Measurements from ENCODE around the gene POU3F3.

POU3F3 gene

GRCh38 chr2:104867813-104868504 lies 14.0 kb downstream of the POU3F3 start:
- no peak for DNase-seq (ENCODE audit: low read depth)
- H3K4me3 ChIP-seq (ENCODE audit: low read length): no peak overlapping the region
- no peak for TF ChIP-seq CTCF (conservative IDR thresholded peaks at IDR 0.05; ENCODE audit: low read depth, low read length)

DNA sequence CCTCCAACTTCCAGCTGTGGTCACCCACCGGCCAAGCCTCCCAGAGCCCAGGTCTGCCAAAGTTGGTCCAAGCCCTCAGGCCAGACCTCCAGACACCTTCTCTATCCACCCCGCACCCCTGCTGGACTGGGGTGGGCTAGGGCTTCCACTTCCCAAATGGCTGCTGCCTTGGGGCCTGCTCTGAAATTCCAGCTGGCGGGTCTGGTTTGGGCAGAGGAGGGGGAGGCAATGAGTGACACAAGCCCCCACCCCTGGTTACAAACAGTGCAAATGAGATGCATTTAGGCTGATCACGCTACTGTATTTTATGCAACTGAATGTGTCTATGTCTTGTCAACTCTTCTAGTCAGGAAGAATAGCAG lies 14.6 kb downstream of the POU3F3 start:
- no peak for DNase-seq (ENCODE audit: low read depth)
- TF ChIP-seq CTCF (conservative IDR thresholded peaks at IDR 0.05; ENCODE audit: low read depth, low read length): no peak
- no peak overlapping the region for H3K4me3 ChIP-seq (ENCODE audit: low read length)

- no peak overlapping the region for H3K4me3 ChIP-seq (ENCODE audit: low read length)
- no peak for DNase-seq (ENCODE audit: low read depth)
- no peak for TF ChIP-seq CTCF (conservative IDR thresholded peaks at IDR 0.05; ENCODE audit: low read depth, low read length)
Measured at GRCh38 chr2:104870100-104870975, 16.4 kb downstream of the POU3F3 start.

GRCh38 chr2:104871649-104871971 lies 17.7 kb downstream of the POU3F3 start:
- TF ChIP-seq CTCF (conservative IDR thresholded peaks at IDR 0.05; ENCODE audit: low read depth, low read length): no peak
- no peak overlapping the region for H3K4me3 ChIP-seq (ENCODE audit: low read length)
- no peak for DNase-seq (ENCODE audit: low read depth)

- no peak overlapping the region for H3K4me3 ChIP-seq (ENCODE audit: low read length)
- no peak for DNase-seq (ENCODE audit: low read depth)
- no peak for TF ChIP-seq CTCF (conservative IDR thresholded peaks at IDR 0.05; ENCODE audit: low read depth, low read length)
Measured at GRCh38 chr2:104871972-104872865, 18.3 kb downstream of the POU3F3 start.

- peak overlapping the region; percentile 43 for H3K4me3 ChIP-seq (ENCODE audit: low read length)
- TF ChIP-seq CTCF (conservative IDR thresholded peaks at IDR 0.05; ENCODE audit: low read depth, low read length): peak; percentile 69
- no peak for DNase-seq (ENCODE audit: low read depth)
Measured at GRCh38 chr2:104872866-104873688, 19.2 kb downstream of the POU3F3 start.

All from retinal pigment epithelial cell (primary cell).